ENCODE results near the gene ADAT3. TPM values are rescaled to one million over a fixed set of nuclear protein-coding genes. Genes with fewer than 3 reads are reported as not detected.
A peak's percentile ranks its signal among the peaks of the same experiment; 100 is the strongest.
"Not testable (repeated sequence)": the region's sequence is repeated elsewhere in the genome, so short reads cannot be mapped to it uniquely, and the experiment has no call there.

Gene ADAT3
- polyA plus RNA-seq, 1 donor, result 2.4 TPM

GRCh38 chr19:1882786-1883692 lies 22.2 kb upstream of the ADAT3 start:
- no peak for DNase-seq

DNA sequence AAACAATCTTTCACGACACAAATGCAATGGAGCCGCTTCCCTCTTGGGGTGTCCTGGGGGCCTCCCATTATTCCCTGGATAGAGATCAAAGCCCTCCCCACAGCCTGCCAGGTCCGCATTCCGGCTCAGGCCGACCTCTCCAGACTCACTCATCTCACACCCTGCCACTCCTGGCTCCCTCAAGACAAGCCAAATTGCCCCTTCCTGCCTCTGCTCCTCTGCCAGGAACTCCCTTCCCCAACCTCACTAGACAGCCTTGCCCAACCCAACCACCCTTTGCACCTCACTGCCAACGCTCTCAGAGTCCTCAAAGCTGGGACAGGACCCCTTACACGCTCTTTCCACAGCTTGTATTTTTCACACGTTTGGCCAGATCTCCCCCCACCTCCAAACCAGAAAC lies 21.4 kb upstream of the ADAT3 start:
- DNase-seq, result no peak

- no peak for DNase-seq
Observed at GRCh38 chr19:1884291-1884718, 20.9 kb upstream of the ADAT3 start.

- DNase-seq, result no peak
Observed at GRCh38 chr19:1884719-1885334, 20.4 kb upstream of the ADAT3 start.

- peak; percentile 91 for DNase-seq
Observed at GRCh38 chr19:1885398-1886119, 19.6 kb upstream of the ADAT3 start, which contains the start of gene ABHD17A. Gene ABHD17A (minus strand): TSS chr19:1885496. CDS start chr19:1881566, 3,930 bp downstream.

- DNase-seq, result not testable (repeated sequence)
Observed at GRCh38 chr19:1886360-1886759, 18.8 kb upstream of the ADAT3 start.

DNA sequence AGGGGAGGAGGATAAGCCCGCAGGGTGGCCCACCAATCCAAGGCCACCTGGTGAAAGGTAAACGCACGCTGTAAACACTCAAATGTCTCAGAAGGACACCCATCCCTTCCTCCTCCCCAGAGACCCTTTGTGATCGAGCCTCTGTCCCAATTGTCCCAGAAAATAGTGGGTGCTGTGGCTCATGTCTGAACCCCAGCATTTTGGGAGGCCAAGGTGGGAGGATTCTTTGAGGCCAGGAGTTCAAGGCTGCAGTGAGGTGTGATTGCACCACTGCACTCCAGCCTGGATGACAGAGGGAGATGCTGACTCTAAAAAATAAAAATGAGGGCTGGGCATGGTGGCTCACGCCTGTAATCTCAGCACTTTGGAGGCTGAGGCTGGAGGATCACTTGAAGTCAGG lies 16.8 kb upstream of the ADAT3 start:
- DNase-seq, result no peak

- DNase-seq, result no peak
Observed at GRCh38 chr19:1889907-1890306, 15.3 kb upstream of the ADAT3 start.

DNA sequence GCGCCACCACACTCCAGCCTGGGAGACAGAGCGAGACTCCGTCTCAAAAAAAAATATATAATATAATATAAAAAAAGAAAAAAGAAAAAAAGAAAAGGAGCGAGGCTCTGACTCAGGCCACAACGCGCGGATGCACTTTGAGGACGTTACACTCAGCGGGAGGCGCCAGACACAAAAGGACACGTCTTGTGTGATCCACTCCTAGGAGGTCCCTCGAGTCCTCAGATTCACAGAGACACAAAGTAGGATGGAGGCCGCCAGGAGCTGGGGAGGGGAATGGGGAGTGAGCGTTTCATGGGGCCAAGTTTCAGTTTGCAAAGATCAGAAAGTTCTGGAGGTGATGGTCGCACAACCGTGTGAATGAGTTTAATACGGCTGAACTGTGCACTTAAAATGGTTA lies 11.4 kb upstream of the ADAT3 start:
- DNase-seq, result no peak

- DNase-seq, result no peak
Observed at GRCh38 chr19:1896508-1896907, 8.7 kb upstream of the ADAT3 start.

- DNase-seq, result no peak
Observed at GRCh38 chr19:1901940-1902404, 3.2 kb upstream of the ADAT3 start.

GRCh38 chr19:1902923-1903322 lies 2.3 kb upstream of the ADAT3 start:
- DNase-seq, result no peak

DNA sequence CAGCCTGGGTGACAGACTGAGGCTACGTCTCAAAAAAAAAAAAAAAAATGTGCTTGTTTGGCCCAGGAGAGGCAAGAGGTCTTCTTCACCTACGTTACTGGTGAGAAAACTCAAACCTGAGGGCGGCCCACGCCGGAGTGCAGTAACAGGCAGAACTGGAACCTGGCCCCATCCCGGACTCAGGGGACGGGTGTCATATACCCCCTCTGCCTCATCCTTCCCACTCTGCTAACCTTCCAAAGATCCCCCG lies 414 bp upstream of the ADAT3 start:
- no peak for DNase-seq

- DNase-seq, result no peak
Observed at GRCh38 chr19:1905863-1906375, 720 bp downstream of the ADAT3 start.

- no peak for DNase-seq
Observed at GRCh38 chr19:1906985-1907562, 1.9 kb downstream of the ADAT3 start.

DNA sequence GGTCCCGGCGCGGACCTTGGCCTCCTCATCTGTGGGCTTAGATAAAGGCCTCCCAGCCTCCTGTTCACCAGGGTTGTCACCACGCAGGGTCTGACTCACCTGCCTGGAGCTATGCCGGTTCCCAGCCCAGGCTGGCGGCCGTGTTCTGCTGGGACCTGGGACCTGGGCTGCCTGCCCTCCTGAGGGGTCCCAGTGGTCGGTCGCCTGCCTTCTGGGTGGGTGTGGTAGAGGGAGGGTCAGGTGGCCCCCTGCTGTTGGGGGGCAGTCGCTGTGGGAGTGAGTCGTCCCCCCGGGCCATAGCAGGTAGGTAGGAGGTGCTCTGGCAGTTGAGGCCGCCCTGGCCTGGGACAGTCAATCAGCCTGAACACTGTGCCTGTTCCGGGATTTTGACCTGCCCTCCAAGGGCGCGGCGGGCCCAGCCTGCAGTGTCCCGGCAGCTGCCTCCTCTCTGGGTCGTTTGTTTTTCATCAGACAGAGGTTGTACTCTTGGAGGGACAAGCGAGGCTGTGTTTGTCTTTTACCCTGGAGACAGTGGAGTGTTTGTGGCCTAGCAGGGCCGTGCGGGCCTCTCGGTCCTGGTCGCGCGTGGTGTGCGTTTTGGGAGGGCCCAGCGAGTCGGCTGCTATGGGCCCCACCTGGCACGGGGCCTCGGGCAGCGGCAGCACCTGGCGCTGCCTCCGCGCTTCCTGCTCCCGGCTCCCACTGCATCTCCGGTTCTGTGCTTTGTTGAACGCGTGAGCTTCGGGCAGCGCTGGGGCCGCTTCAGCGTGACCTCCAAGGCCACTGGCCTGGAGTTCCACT lies 2.6 kb downstream of the ADAT3 start:
- no peak for DNase-seq

GRCh38 chr19:1908364-1908678 lies 3.1 kb downstream of the ADAT3 start:
- no peak for DNase-seq

GRCh38 chr19:1909761-1910080 lies 4.5 kb downstream of the ADAT3 start:
- DNase-seq, result no peak

DNA sequence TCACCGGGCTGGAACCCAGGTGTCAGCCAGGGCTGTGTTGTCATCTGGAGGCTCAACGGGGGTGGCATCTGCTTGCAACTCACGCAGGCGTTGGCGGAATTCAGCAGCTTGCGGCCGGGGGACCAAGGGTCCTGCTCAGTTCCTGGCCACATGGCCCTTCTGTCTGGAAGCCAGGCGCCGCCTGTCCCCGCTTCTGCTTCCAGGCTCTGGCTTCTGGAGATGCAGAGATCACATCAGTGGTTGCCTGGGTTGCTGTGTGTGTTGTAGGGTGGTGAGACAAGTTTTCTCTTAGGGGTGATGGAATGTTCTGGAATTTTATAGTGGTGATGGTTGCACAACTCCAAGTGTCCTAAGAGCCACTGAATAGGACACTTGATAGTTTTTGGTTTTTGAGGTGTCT lies 5.0 kb downstream of the ADAT3 start:
- DNase-seq, result no peak

DNA sequence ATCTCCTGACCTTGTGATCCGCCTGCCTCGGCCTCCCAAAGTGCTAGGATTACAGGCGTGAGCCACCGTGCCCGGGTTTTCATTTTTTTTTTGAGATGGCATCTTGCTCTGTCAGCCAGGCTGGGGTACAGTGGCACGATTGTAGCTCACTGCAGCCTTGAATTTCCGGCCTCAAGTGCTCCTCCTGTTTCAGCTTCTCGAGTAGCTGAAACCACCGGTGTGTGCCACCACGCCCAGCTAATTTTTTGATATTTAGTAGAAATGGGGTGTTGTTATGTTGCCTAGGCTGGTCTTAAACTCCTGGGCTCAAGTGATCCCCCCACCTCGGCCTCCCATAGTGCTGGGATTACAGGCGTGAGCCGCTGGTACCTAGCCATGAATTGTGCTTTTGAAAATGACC lies 5.9 kb downstream of the ADAT3 start:
- DNase-seq, result no peak

GRCh38 chr19:1911995-1912394 lies 6.8 kb downstream of the ADAT3 start:
- no peak for DNase-seq
